HAP-1 (cell line): ENCODE data around the gene BCL2L1.

Source experiments
- DNase-seq, 2 experiments: peaks; one replicate each; pipeline ENCODE4 v3.0.0-alpha.2; 2016 to 2020; ENCODE audit warnings: low spot score in 2 of 2
- H3K27me3 ChIP-seq: fragments of 250-450 bp; sonication (Bioruptor Pico); 2 replicates; pipeline ENCODE4 v1.5.1; 2020; ENCODE audit warnings: low read depth, mild to moderate bottlenecking, moderate library complexity
- H3K36me3 ChIP-seq: fragments of 250-450 bp; sonication (Bioruptor Pico); replicated peaks from 2 replicates; pipeline ENCODE4 v1.5.1; 2020; ENCODE audit warnings: mild to moderate bottlenecking
- H3K4me1 ChIP-seq: fragments of 250-450 bp; sonication (Bioruptor Pico); 2 replicates; pipeline ENCODE4 v1.5.1; 2020; ENCODE audit warnings: mild to moderate bottlenecking
- H3K4me3 ChIP-seq: fragments of 250-450 bp; sonication (Bioruptor Pico); 2 replicates; pipeline ENCODE4 v1.5.1; 2020; ENCODE audit warnings: mild to moderate bottlenecking, moderate library complexity
- H3K9me3 ChIP-seq: fragments of 250-450 bp; sonication (Bioruptor Pico); 2 replicates; pipeline ENCODE4 v1.5.1; 2020; ENCODE audit warnings: mild to moderate bottlenecking, moderate library complexity
- in situ Hi-C: fragments of 300-500 bp; cut with MboI; formaldehyde crosslinking; loops from 3 replicates; pipeline ENCODE4 v1.14.3; 2020; ENCODE audit warnings: low sequenced_read_pairs, inconsistent platforms, mixed read lengths

The BCL2L1 gene

GRCh38 chr20:31719644-31720485 lies 2.8 kb downstream of the BCL2L1 start:
- peaks cover 29% of the 10 kb centered on the region for H3K36me3 ChIP-seq
- H3K4me3 ChIP-seq: peak overlapping the region; percentile 91
- H3K4me1 ChIP-seq: peaks cover 34% of the 10 kb centered on the region
- no peaks in the 10 kb centered on the region for H3K9me3 ChIP-seq
- peak; percentile 87 to 97 for DNase-seq
- in situ Hi-C loops: loop anchor here (5.0 to 10.0 kb wide), 2 partner anchors 58 to 155 kb away; no protein-coding TSS in a partner anchor
- H3K27me3 ChIP-seq: no peaks in the 10 kb centered on the region

GRCh38 chr20:31718952-31719643 lies 3.6 kb downstream of the BCL2L1 start:
- in situ Hi-C loops: no loop called here
- H3K27me3 ChIP-seq: no peaks in the 10 kb centered on the region
- no peaks in the 10 kb centered on the region for H3K9me3 ChIP-seq
- no peak for DNase-seq
- peak overlapping the region; percentile 91 for H3K4me3 ChIP-seq
- H3K4me1 ChIP-seq: peaks cover 34% of the 10 kb centered on the region
- peaks cover 35% of the 10 kb centered on the region for H3K36me3 ChIP-seq

GRCh38 chr20:31717478-31718201 lies 5.0 kb downstream of the BCL2L1 start:
- Histone ChIP-seq H3K9me3 (no peaks in the 10 kb centered on the region), H3K36me3 (peaks cover 43% of the 10 kb centered on the region), H3K4me3 (no peak overlapping the region), H3K27me3 (no peaks in the 10 kb centered on the region), H3K4me1 (peaks cover 40% of the 10 kb centered on the region)
- no peak for DNase-seq
- in situ Hi-C loops: no loop called here

GRCh38 chr20:31716818-31717477 lies 5.7 kb downstream of the BCL2L1 start:
- DNase-seq: no peak
- Histone ChIP-seq H3K4me1 (peaks cover 46% of the 10 kb centered on the region), H3K27me3 (no peaks in the 10 kb centered on the region), H3K9me3 (no peaks in the 10 kb centered on the region), H3K36me3 (peaks cover 43% of the 10 kb centered on the region), H3K4me3 (no peak overlapping the region)
- in situ Hi-C loops: no loop called here

- Histone ChIP-seq H3K36me3 (peaks cover 43% of the 10 kb centered on the region), H3K9me3 (no peaks in the 10 kb centered on the region), H3K4me1 (peaks cover 51% of the 10 kb centered on the region), H3K27me3 (no peaks in the 10 kb centered on the region), H3K4me3 (no peak overlapping the region)
- in situ Hi-C loops: no loop called here
- DNase-seq: no peak
Measured at GRCh38 chr20:31716351-31716750, 6.3 kb downstream of the BCL2L1 start.

GRCh38 chr20:31715766-31716165 lies 6.9 kb downstream of the BCL2L1 start:
- DNase-seq: no peak
- H3K27me3 ChIP-seq: no peaks in the 10 kb centered on the region
- peaks cover 45% of the 10 kb centered on the region for H3K4me1 ChIP-seq
- peaks cover 42% of the 10 kb centered on the region for H3K36me3 ChIP-seq
- H3K4me3 ChIP-seq: no peak overlapping the region
- in situ Hi-C loops: no loop called here
- no peaks in the 10 kb centered on the region for H3K9me3 ChIP-seq

GRCh38 chr20:31713312-31714273 lies 9.1 kb downstream of the BCL2L1 start:
- H3K4me1 ChIP-seq: peaks cover 25% of the 10 kb centered on the region
- no peaks in the 10 kb centered on the region for H3K9me3 ChIP-seq
- DNase-seq: no peak
- no peaks in the 10 kb centered on the region for H3K27me3 ChIP-seq
- H3K36me3 ChIP-seq: peaks cover 39% of the 10 kb centered on the region
- no peak overlapping the region for H3K4me3 ChIP-seq
- in situ Hi-C loops: no loop called here

GRCh38 chr20:31712564-31713311 lies 9.9 kb downstream of the BCL2L1 start:
- no peaks in the 10 kb centered on the region for H3K9me3 ChIP-seq
- peaks cover 37% of the 10 kb centered on the region for H3K36me3 ChIP-seq
- no peaks in the 10 kb centered on the region for H3K27me3 ChIP-seq
- DNase-seq: peak; percentile 89 to 97
- peaks cover 23% of the 10 kb centered on the region for H3K4me1 ChIP-seq
- in situ Hi-C loops: no loop called here
- no peak overlapping the region for H3K4me3 ChIP-seq

GRCh38 chr20:31712112-31712553 lies 10.5 kb downstream of the BCL2L1 start:
- H3K4me3 ChIP-seq: no peak overlapping the region

GRCh38 chr20:31711179-31712111 lies 11.2 kb downstream of the BCL2L1 start:
- Histone ChIP-seq H3K4me3 (no peak overlapping the region), H3K36me3 (peaks cover 40% of the 10 kb centered on the region), H3K27me3 (no peaks in the 10 kb centered on the region), H3K4me1 (peaks cover 23% of the 10 kb centered on the region), H3K9me3 (no peaks in the 10 kb centered on the region)
- DNase-seq: no peak
- in situ Hi-C loops: no loop called here

More at GRCh38 chr20:31712112-31712553, 10.5 kb downstream of the BCL2L1 start:
- peak; percentile 75 to 76 for DNase-seq
- Histone ChIP-seq H3K36me3 (peaks cover 36% of the 10 kb centered on the region), H3K4me1 (peaks cover 23% of the 10 kb centered on the region), H3K27me3 (no peaks in the 10 kb centered on the region), H3K9me3 (no peaks in the 10 kb centered on the region)
- in situ Hi-C loops: no loop called here

- Histone ChIP-seq H3K27me3 (no peaks in the 10 kb centered on the region), H3K9me3 (no peaks in the 10 kb centered on the region), H3K4me3 (no peak overlapping the region), H3K36me3 (peaks cover 44% of the 10 kb centered on the region), H3K4me1 (peaks cover 23% of the 10 kb centered on the region)
- DNase-seq: no peak
- in situ Hi-C loops: no loop called here
Measured at GRCh38 chr20:31710423-31711108, 12.1 kb downstream of the BCL2L1 start.
